GM18867 (cell line): ENCODE data around the gene AKAP10.
"Not testable (repeated sequence)": the region's sequence is repeated elsewhere in the genome, so short reads cannot be mapped to it uniquely, and the experiment has no call there.

Experiments
- ATAC-seq: cut with Tn5 transposase; IDR thresholded peaks from one replicate; pipeline ENCODE4 v1.9.1; 2021; ENCODE audit warnings: mild to moderate bottlenecking, moderate library complexity; ENCODE audit not compliant: unreplicated experiment

The AKAP10 gene

DNA sequence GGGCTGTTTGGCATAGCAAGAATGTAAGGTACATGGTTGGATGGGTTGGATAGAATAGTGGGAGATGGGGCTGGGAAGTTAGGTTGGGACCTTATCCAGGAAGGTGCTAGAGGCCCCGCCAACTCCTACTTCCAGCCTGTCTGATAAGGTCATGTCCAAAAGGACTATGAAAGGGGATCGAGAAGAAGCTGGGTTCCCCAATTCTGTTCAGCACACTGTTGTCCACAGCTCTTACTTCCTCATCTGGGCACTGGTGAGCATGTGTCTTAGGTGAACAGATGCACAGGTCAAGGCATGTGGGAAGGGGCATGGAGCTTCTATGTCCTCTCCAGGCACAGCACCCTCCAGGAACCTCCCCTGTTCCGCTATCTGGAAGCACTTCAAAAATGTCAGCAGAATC lies 104.3 kb downstream of the AKAP10 start:
- no peak for ATAC-seq

DNA sequence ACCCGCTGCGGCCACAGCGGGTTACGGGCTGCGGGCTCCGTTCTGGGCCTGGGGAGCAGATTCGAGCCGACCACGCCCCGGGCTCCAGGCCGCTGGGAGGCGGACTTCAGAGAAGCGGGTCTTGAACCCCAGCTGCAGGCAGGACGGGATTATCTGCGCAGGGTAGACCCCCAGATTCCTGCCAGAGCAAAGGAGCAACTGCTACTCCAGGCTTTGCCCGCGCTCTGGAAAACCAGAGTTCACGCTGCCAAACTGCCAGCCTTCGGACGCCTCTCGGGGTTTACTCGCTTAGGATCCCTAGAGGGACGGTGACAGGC lies 109.6 kb downstream of the AKAP10 start:
- ATAC-seq, result no peak

DNA sequence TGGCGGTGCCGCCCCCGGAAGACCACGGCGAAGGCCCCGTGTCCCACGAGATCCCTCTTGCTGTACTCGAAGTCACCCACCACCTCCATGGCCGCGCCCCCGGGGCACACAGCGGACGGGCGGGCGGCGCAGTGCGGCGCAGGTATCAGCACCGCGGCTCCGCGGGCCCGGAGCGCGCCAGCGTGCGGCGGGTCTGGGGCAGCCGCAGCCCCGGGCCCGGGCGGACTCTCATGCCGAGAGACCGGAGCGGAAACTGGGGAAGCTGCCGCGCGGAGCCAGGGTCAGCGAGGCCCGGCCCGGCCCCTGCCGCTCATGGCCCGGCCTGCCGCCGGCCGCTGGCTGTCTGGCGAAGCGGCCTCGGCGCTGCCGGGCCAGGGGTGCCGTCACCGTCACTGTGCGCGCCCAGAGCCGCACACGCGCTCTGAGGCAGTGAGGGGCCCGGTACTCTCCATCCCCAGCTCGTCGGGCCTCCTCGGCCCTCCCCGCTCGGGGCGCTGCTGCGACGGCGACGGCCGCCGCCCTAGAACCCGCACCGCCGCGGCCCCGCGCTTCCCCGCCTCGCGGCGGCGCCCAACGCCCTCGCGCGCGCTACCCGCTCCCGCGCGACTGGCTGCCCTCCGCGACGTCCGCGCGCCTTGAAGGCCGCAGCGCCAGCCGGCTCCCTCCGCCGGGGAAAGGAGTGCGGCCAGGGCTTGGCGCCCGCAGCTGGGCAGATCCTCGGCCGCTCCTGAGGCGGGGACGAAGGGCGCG lies 110.1 kb downstream of the AKAP10 start, which contains the start of gene ULK2:
Gene ULK2 (minus strand): TSS at position 608 of the 750 bp plus-strand sequence. CDS start 519 bp downstream, at position 89.
- ATAC-seq, result peak; percentile 49

- ATAC-seq, result peak; percentile 37
These were observed 110.6 kb downstream of the AKAP10 start for GRCh38 chr17:19867079-19867328.

GRCh38 chr17:19865021-19865420 lies 112.6 kb downstream of the AKAP10 start:
- ATAC-seq, result no peak

- ATAC-seq, result not testable (repeated sequence)
These were observed 116.9 kb downstream of the AKAP10 start for GRCh38 chr17:19860647-19861177.

- no peak for ATAC-seq
These were observed 120.0 kb downstream of the AKAP10 start for GRCh38 chr17:19857640-19858039.
